KOPT-K1 (cell line): ENCODE measurements around the gene ZSCAN12.
"Not testable (repeated sequence)": the region's sequence is repeated elsewhere in the genome, so short reads cannot be mapped to it uniquely, and the experiment has no call there.

Experiments
- H3K27ac ChIP-seq: fragments of 200-600 bp; sonication (generic); 2 replicates; pipeline ENCODE4 v1.5.1; 2016; ENCODE audit warnings: antibody characterized with exemption, mild to moderate bottlenecking, low read depth, low read length; ENCODE audit not compliant: poor library complexity, severe bottlenecking
- H3K36me3 ChIP-seq: fragments of 200-600 bp; sonication (generic); 2 replicates; pipeline ENCODE4 v1.5.1; 2017; ENCODE audit warnings: antibody characterized with exemption, mild to moderate bottlenecking, low read length, moderate library complexity; ENCODE audit not compliant: insufficient read depth
- H3K9me3 ChIP-seq: fragments of 200-600 bp; sonication (generic); 2 replicates; pipeline ENCODE4 v1.5.1; 2017; ENCODE audit warnings: antibody characterized with exemption, low read length, mild to moderate bottlenecking; ENCODE audit not compliant: insufficient read depth, poor library complexity, severe bottlenecking

Gene ZSCAN12

GRCh38 chr6:28399350-28400121 is at the start of gene ZSCAN12:
Gene ZSCAN12, minus strand, starts transcription at chr6:28399747. Its CDS starts 1,342 bp downstream, at chr6:28398405.
- Histone ChIP-seq H3K9me3 (peaks cover 11% of the 10 kb centered on the region), H3K27ac (no peak within 1 kb of the TSS), H3K36me3 (no peaks in the 10 kb centered on the region)

- Histone ChIP-seq H3K36me3 (no peaks in the 10 kb centered on the region), H3K9me3 (peaks cover 9% of the 10 kb centered on the region), H3K27ac (no peak overlapping the region)
Measured at GRCh38 chr6:28449056-28449455, 49.5 kb upstream of the ZSCAN12 start.

GRCh38 chr6:28447512-28447906 is 48.0 kb upstream of the ZSCAN12 start:
- not testable (repeated sequence) for H3K36me3 ChIP-seq, H3K27ac ChIP-seq
- H3K9me3 ChIP-seq, result peaks cover 15% of the 10 kb centered on the region

- Histone ChIP-seq H3K27ac (no peak overlapping the region), H3K36me3 (no peaks in the 10 kb centered on the region), H3K9me3 (peaks cover 15% of the 10 kb centered on the region)
Measured at GRCh38 chr6:28446818-28447511, 47.4 kb upstream of the ZSCAN12 start.

- H3K9me3 ChIP-seq, result peaks cover 15% of the 10 kb centered on the region
- H3K36me3 ChIP-seq, H3K27ac ChIP-seq: not testable (repeated sequence)
Measured at GRCh38 chr6:28444759-28445158, 45.2 kb upstream of the ZSCAN12 start.

GRCh38 chr6:28443112-28443773 is 43.7 kb upstream of the ZSCAN12 start, which contains the start of gene ZSCAN23:
Gene ZSCAN23, minus strand, starts transcription at chr6:28443491. Its CDS starts 7,225 bp downstream, at chr6:28436266.
- Histone ChIP-seq H3K9me3 (peaks cover 15% of the 10 kb centered on the region), H3K36me3 (no peaks in the 10 kb centered on the region), H3K27ac (no peak within 1 kb of the TSS)

GRCh38 chr6:28442586-28442985 is 43.0 kb upstream of the ZSCAN12 start:
- H3K9me3 ChIP-seq, result peaks cover 15% of the 10 kb centered on the region
- H3K27ac ChIP-seq, result no peak overlapping the region
- H3K36me3 ChIP-seq, result no peaks in the 10 kb centered on the region

GRCh38 chr6:28436404-28436803 is 36.9 kb upstream of the ZSCAN12 start:
- no peaks in the 10 kb centered on the region for H3K9me3 ChIP-seq
- H3K36me3 ChIP-seq, result no peaks in the 10 kb centered on the region
- H3K27ac ChIP-seq, result no peak overlapping the region

GRCh38 chr6:28433119-28433518 is 33.6 kb upstream of the ZSCAN12 start:
- Histone ChIP-seq H3K36me3 (no peaks in the 10 kb centered on the region), H3K9me3 (no peaks in the 10 kb centered on the region), H3K27ac (no peak overlapping the region)

- Histone ChIP-seq H3K27ac (no peak overlapping the region), H3K36me3 (no peaks in the 10 kb centered on the region), H3K9me3 (no peaks in the 10 kb centered on the region)
Measured at GRCh38 chr6:28429781-28430180, 30.2 kb upstream of the ZSCAN12 start.

GRCh38 chr6:28425944-28426541 is 26.5 kb upstream of the ZSCAN12 start:
- H3K36me3 ChIP-seq, result no peaks in the 10 kb centered on the region
- H3K27ac ChIP-seq, result no peak overlapping the region
- no peaks in the 10 kb centered on the region for H3K9me3 ChIP-seq

GRCh38 chr6:28424163-28424562 is 24.6 kb upstream of the ZSCAN12 start:
- H3K36me3 ChIP-seq, result no peaks in the 10 kb centered on the region
- H3K9me3 ChIP-seq, result no peaks in the 10 kb centered on the region
- H3K27ac ChIP-seq, result no peak overlapping the region

- H3K36me3 ChIP-seq, result no peaks in the 10 kb centered on the region
- H3K9me3 ChIP-seq, result no peaks in the 10 kb centered on the region
- H3K27ac ChIP-seq, result no peak overlapping the region
Measured at GRCh38 chr6:28423546-28423945, 24.0 kb upstream of the ZSCAN12 start.

- Histone ChIP-seq H3K9me3 (no peaks in the 10 kb centered on the region), H3K27ac (no peak overlapping the region), H3K36me3 (no peaks in the 10 kb centered on the region)
Measured at GRCh38 chr6:28413681-28414080, 14.1 kb upstream of the ZSCAN12 start.

GRCh38 chr6:28410767-28411166 is 11.2 kb upstream of the ZSCAN12 start:
- H3K27ac ChIP-seq, result no peak overlapping the region
- no peaks in the 10 kb centered on the region for H3K36me3 ChIP-seq
- no peaks in the 10 kb centered on the region for H3K9me3 ChIP-seq
